Fibroblast of upper back skin (primary cell): ENCODE measurements around the gene PDE7B.
"Not testable (repeated sequence)": the region's sequence is repeated elsewhere in the genome, so short reads cannot be mapped to it uniquely, and the experiment has no call there.

Experiments
- DNase-seq: peaks from one replicate; pipeline ENCODE4 v3.0.0-alpha.2; 2013

The PDE7B gene

GRCh38 chr6:136117081-136117480, 265.6 kb downstream of the PDE7B start:
- no peak for DNase-seq

GRCh38 chr6:136118787-136119186, 267.3 kb downstream of the PDE7B start:
- DNase-seq: no peak

- DNase-seq: peak; percentile 38
Observed at GRCh38 chr6:136123468-136123867, 272.0 kb downstream of the PDE7B start.

- no peak for DNase-seq
Observed at GRCh38 chr6:136125585-136125984, 274.1 kb downstream of the PDE7B start.

DNA sequence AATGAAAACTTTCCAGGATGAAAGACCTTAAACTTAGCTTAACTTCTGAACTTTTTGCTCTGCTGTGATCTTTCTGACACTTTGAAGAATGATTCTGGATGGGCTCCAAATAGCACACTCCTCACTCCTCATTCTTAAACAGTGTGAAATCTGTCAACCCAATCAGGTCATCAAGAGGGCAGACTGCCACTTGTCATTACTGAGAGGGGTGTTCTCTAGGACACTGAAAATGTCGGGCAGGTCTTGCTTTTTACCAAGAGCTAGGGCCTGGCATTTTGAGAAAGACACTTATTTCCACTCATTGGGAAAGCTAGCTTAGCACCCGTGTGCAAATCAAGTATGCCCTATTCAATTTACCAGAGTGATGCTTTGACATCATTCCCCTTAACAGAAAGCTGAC, 276.4 kb downstream of the PDE7B start:
- DNase-seq: no peak

DNA sequence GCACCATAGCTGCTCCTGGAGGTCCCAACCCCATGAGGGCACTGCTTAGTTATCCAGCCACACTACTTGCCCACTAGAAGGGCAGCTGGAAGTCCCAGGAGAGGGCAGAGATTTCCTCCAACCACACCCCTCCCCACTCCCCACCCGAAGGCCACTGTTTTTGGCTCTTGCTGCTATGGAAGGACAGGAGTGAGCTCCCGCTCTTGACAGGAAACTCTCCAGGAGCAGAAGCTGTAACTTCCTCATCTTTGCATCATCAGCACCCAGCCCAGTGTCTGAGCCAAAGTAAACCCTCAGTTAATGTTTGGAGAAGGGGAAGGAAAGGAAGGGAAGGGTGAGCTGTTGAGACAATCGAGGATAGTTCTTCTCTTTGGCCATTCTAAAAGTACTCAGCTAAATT, 277.9 kb downstream of the PDE7B start:
- no peak for DNase-seq

- no peak for DNase-seq
Observed at GRCh38 chr6:136134268-136134667, 282.8 kb downstream of the PDE7B start.

DNA sequence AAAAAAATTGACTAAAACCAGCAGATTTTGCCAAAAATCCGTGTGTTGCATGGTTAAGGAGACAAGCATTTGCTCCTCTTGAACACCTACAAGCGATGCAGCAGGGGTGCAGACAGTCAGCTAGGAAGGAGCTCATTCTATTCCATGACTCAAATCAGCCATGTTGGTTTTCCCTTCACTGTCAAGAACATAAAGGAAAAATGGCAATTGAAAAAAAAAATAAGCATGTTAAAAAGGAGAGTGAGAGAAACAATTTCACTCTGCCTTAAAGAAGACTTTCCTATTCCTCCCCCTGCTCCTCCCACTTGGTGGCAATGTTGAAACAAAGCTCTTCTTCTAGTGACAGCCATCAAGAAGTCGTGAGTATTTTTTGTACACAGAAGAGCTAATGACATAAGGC, 283.2 kb downstream of the PDE7B start:
- no peak for DNase-seq

- DNase-seq: no peak
Observed at GRCh38 chr6:136136274-136136673, 284.8 kb downstream of the PDE7B start.

GRCh38 chr6:136137008-136137692, 285.6 kb downstream of the PDE7B start:
- no peak for DNase-seq

DNA sequence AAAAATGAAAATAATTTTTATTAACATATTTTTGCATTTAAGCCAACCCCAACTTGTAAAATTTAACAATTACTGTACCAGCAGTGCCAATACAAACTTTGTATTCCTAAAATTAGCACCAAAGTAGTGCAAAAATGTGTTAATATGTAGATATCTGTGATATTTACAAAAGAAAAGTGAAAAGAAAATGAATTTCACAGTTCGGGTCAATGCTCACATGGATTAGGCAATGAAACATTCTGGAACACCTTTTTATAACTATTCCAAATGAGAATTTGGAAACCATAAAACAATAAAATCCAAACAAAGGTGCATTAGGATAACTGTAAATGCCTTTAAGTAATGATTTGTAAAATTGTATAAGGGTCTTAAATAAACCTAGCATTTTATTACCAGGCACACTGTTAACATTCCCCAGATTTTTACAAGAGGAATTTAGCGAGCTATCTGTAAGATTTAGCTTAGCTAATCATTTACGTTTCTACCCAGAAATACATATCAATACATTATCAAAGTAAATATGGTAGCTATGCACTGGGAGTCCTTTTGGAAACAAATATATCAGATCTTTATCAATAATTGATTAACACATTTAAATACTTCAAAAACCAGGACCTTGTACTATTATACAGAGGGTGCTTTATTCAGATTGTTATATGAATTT, 286.4 kb downstream of the PDE7B start:
- no peak for DNase-seq

DNA sequence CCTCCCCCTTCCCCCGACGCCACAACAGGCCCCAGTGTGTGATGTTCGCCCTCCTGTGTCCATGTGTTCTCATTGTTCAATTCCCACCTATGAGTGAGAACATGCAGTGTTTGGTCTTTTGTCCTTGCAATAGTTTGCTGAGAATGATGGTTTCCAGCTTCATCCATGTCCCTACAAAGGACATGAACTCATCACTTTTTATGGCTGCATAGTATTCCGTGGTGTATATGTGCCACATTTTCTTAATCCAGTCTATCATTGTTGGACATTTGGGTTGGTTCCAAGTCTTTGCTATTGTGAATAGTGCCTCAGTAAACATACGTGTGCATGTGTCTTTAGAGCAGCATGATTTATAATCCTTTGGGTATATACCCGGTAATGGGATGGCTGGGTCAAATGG, 287.6 kb downstream of the PDE7B start:
- DNase-seq: not testable (repeated sequence)

DNA sequence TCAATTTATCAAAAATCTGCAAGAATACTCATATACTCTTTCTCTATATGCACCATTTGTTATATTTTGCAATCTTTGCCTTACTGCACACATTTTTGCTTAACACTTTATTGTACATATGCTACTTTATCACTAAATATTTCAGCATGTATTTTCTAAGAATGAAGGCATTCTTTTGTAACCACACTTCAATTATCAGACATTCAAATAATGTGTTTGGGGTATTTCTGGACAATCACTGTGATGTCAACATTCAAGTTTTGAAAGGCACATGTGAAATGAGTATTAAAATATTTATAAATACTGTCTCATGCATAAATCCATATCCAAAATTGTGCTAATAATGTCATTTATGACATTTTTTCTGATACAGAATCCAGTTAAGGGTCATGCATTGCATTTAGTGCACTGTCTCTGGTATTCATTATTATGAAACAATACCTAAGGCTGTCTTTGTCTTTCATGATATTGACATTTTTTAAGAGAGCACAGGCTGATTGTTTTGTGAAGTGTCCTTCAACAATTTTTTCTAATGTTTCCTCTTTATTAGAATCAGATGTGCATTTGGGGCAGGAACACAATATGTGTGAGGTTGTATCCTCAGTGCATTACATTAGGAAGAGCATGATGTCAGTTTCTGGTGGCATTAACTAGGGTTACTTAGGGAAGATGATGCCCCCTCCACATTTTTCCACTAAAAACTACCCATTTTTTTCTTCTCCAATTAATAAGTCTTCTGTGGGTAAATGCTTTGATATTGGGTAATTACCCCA, 292.9 kb downstream of the PDE7B start:
- DNase-seq: peak; percentile 53

DNA sequence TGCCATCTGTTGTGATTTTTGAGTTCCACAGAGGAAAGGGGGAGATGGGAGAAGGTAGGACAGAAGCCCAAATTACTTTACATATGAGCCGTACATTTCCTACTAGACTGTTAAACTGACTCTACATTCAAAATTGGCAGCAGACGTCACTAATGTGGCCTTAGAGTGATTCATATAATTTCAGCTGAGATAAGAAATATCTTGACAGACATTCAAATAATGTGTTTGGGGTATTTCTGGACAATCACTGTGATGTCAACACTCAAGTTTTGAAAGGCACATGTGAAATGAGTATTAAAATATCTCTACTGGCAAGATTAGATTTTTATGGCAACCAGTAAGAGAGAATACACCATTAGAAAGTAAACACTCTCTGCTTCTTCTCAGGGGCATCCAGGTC, 294.6 kb downstream of the PDE7B start:
- peak; percentile 45 for DNase-seq

GRCh38 chr6:136147342-136147741, 295.8 kb downstream of the PDE7B start:
- no peak for DNase-seq

DNA sequence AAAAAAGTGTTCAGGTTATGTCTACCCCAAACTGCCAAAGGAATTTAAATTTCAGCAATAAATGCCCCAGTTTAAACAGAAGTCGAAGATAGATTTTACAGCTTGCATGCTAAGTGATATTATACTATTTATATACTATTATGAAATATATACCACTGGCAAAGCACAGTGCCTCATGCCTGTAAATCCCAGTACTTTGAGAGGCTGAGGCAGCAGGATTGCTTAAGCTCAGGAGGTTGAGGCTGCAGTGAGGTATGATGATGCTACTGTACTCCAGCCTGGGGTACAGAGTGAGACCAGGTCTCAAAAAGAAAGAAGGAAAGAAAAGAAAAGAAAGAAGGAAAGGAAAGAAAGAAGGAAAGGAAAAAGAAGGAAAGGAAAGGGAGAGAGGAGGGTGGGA, 296.6 kb downstream of the PDE7B start:
- peak; percentile 23 for DNase-seq

- no peak for DNase-seq
Observed at GRCh38 chr6:136148523-136148922, 297.0 kb downstream of the PDE7B start.

- DNase-seq: peak; percentile 20
Observed at GRCh38 chr6:136149311-136149710, 297.8 kb downstream of the PDE7B start.

DNA sequence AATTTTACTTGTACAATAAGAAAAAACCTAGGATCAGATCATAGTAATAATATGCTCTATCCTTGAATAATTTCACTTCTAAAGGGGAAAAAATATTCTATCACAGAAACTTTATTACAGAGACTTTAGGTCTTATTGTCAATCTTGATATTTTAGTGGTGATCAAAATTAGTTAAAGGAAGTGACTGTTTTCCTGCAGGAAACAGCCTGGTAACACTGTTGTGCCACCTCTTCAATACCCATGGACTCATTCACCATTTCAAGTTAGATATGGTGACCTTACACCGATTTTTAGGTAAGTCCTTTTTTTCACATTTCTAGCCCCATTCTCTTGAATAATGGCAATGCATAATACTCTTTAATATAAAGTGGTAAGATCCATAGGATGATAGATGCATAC, 299.5 kb downstream of the PDE7B start:
- no peak for DNase-seq

DNA sequence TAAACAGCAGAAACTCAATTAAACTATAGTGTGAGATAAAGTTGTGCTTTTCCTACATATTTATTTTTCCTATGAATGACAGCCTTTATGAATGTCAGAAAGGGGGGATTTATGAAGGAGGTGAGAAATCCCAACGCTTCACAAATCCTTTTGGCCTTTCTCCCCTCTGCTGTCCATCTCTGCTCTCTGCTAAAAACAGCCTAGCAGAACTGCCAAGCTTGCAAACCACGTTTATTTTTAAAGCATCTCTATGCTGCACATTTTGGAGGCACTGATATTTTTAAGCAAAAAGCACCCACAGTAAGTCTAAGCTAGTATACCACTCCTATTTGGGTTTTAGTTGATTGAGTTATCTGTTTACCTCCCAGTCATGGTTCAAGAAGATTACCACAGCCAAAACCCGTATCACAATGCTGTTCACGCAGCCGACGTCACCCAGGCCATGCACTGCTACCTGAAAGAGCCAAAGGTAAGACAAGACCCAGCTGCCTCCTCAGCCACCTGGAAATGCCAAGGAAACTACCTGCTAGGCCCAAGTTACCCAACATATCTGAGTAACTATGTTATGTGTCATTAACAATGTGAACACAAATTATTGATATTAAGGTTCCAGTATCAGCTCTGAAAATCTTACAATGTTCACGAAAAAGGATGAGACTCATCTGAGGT, 302.3 kb downstream of the PDE7B start:
- no peak for DNase-seq

DNA sequence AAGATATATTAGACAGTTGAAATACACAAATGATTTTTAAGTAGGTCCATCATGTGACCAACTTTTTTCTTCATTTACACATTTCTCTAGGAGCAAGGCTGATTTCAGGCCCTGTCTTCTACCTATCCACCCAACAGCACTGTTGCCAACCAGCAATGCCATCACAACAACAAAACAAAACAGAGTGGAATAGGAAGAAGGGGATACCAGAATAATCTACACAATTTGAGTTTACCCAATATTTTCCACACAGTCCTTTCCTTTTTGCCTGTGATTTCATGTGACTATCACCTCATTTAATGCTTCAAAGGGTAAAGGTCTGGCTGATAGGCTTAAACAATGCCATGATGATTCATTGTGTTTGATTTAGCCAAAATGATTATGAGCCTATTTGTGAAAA, 303.7 kb downstream of the PDE7B start:
- DNase-seq: no peak

- DNase-seq: no peak
Observed at GRCh38 chr6:136157743-136158142, 306.2 kb downstream of the PDE7B start.

- DNase-seq: no peak
Observed at GRCh38 chr6:136158387-136158821, 306.9 kb downstream of the PDE7B start.
